Brain microvascular endothelial cell (primary cell): ENCODE results near the gene CHST7.
A peak's percentile ranks its signal among the peaks of the same experiment; 100 is the strongest.

ENCODE experiments used
- DNase-seq: peaks from one replicate; pipeline ENCODE4 v3.0.0-alpha.2; 2020
- H3K27ac ChIP-seq: fragments of 250-450 bp; sonication (Bioruptor Pico); 2 replicates; pipeline ENCODE4 v1.5.1; 2020; ENCODE audit warnings: mild to moderate bottlenecking, moderate library complexity
- H3K27me3 ChIP-seq: fragments of 250-450 bp; sonication (Bioruptor Pico); replicated peaks from 2 replicates; pipeline ENCODE4 v1.5.1; 2020; ENCODE audit warnings: mild to moderate bottlenecking
- H3K36me3 ChIP-seq: fragments of 250-450 bp; sonication (Bioruptor Pico); replicated peaks from 2 replicates; pipeline ENCODE4 v1.5.1; 2020; ENCODE audit warnings: mild to moderate bottlenecking
- H3K4me3 ChIP-seq: 2 replicates; pipeline ENCODE4 v1.5.1; 2011; ENCODE audit warnings: low read depth, mild to moderate bottlenecking, control low read depth, low read length, moderate library complexity
- in situ Hi-C: cut with HindIII; loops from 2 replicates; pipeline ENCODE4 v1.10.0; 2017; ENCODE audit warnings: low sequenced_read_pairs, low pct_ligation_motif_present
- TF ChIP-seq, protein P1 (sequence below): IDR thresholded peaks from 2 replicates; pipeline ENCODE4 v1.5.1; 2011; ENCODE audit warnings: low read depth, mild to moderate bottlenecking, moderate library complexity, low read length, control low read depth, inconsistent platforms; ENCODE audit errors: missing control alignments

The CHST7 gene

GRCh38 chrX:46582325-46582724 lies 8.8 kb downstream of the CHST7 start:
- in situ Hi-C loops, result no loop called here
- DNase-seq, result no peak
- Histone ChIP-seq H3K4me3 (no peak overlapping the region), H3K27me3 (no peaks in the 10 kb centered on the region), H3K27ac (peak overlapping the region; percentile 86), H3K36me3 (no peaks in the 10 kb centered on the region)
- TF ChIP-seq, protein P1, sequence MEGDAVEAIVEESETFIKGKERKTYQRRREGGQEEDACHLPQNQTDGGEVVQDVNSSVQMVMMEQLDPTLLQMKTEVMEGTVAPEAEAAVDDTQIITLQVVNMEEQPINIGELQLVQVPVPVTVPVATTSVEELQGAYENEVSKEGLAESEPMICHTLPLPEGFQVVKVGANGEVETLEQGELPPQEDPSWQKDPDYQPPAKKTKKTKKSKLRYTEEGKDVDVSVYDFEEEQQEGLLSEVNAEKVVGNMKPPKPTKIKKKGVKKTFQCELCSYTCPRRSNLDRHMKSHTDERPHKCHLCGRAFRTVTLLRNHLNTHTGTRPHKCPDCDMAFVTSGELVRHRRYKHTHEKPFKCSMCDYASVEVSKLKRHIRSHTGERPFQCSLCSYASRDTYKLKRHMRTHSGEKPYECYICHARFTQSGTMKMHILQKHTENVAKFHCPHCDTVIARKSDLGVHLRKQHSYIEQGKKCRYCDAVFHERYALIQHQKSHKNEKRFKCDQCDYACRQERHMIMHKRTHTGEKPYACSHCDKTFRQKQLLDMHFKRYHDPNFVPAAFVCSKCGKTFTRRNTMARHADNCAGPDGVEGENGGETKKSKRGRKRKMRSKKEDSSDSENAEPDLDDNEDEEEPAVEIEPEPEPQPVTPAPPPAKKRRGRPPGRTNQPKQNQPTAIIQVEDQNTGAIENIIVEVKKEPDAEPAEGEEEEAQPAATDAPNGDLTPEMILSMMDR, result no peak

DNA sequence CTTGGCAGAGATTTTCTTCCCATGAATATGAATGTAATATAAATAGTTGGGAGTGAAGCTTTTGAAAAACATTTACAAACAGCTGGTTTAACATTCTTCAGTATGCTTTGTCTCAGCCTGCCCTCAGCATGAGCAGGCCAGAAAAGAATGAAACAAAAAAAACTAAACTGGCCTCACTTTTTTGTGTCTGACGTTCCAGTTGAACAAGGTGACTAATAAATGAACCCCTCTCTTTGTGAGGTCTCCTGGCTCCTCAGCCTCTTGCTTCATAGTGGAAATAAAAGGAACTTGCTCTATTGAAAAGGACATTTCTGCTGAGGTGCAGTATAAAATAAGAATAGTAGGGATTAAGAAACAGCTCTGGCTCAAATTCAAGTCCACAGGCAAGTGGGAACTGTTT lies 9.4 kb downstream of the CHST7 start:
- Histone ChIP-seq H3K27me3 (no peaks in the 10 kb centered on the region), H3K4me3 (no peak overlapping the region), H3K27ac (peak overlapping the region; percentile 86), H3K36me3 (no peaks in the 10 kb centered on the region)
- TF ChIP-seq, protein P1, result no peak
- DNase-seq, result peak; percentile 69
- in situ Hi-C loops, result no loop called here

GRCh38 chrX:46584736-46585135 lies 11.2 kb downstream of the CHST7 start:
- Histone ChIP-seq H3K27me3 (no peaks in the 10 kb centered on the region), H3K27ac (no peak overlapping the region), H3K4me3 (no peak overlapping the region), H3K36me3 (no peaks in the 10 kb centered on the region)
- TF ChIP-seq, protein P1, result no peak
- in situ Hi-C loops, result no loop called here
- no peak for DNase-seq

DNA sequence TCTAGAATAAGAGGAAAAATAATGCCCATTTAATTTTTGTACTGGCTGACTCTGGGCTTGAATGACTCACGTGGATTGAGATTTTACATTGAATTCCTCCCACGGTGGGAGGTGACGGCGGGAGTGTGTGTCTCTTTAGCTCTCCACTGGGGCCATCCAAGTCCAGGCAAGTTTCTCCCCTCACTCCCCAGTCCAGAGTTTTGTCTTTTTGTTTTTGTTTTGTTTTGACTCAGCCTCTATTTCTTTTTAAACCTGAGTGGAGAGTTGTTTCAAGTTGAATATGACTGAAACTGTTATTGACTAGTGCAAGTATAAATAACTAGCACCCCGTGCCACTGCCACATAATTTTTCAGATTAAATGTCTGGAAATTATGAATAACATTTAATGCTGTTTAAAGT lies 13.6 kb downstream of the CHST7 start:
- Histone ChIP-seq H3K27ac (peak overlapping the region; percentile 81), H3K4me3 (no peak overlapping the region), H3K27me3 (no peaks in the 10 kb centered on the region), H3K36me3 (no peaks in the 10 kb centered on the region)
- peak; percentile 62 for DNase-seq
- in situ Hi-C loops, result no loop called here
- TF ChIP-seq, protein P1, result no peak

DNA sequence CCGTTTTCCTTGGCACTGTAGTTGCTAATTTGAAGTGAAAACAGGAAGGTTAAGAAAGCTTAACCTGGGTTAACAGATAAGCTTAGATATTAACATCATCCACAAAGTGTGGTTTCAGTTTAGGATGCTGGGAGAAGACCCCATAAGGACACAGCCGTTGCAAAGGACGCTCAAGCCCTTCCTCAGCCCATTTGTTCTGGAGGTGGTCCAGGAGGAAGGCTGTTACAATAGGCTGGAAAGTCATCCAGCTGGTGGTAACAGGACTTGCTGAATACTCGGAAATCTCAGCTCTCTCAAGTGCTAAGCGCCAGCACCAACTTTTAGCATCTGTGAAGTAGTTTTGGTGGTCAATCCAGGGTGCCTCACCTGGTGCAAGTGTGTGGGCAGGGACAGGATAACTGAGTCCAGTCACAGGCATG lies 14.2 kb downstream of the CHST7 start:
- no peak overlapping the region for H3K4me3 ChIP-seq
- H3K36me3 ChIP-seq, result no peaks in the 10 kb centered on the region
- in situ Hi-C loops, result no loop called here
- TF ChIP-seq, protein P1, result no peak
- peak overlapping the region; percentile 81 for H3K27ac ChIP-seq
- no peaks in the 10 kb centered on the region for H3K27me3 ChIP-seq
- DNase-seq, result no peak

DNA sequence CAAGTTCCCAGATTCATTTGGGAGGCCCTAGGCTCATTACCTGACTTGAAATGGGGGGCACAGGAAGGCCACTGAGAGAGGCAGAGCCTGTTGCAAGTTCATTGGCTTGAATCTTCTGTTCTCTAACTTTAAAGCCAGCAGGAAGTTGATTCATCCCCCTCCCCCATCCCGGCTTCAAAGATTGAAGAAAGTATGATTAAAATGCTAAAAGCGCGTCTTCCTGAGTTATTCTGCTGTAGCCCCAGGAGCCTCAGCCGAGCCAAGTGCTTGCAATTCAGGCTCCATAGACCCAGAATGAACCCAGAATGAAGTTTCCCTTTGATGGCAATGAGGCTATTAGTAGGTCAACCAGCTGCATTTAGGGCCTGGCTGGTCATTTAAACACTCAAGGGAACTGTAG lies 14.7 kb downstream of the CHST7 start:
- in situ Hi-C loops, result no loop called here
- H3K27ac ChIP-seq, result peak overlapping the region; percentile 81
- H3K4me3 ChIP-seq, result no peak overlapping the region
- no peaks in the 10 kb centered on the region for H3K27me3 ChIP-seq
- H3K36me3 ChIP-seq, result no peaks in the 10 kb centered on the region
- peak; percentile 75 for DNase-seq
- TF ChIP-seq, protein P1, result no peak
